Measurements from ENCODE around the gene IQSEC1.
"Not testable (repeated sequence)": the region's sequence is repeated elsewhere in the genome, so short reads cannot be mapped to it uniquely, and the experiment has no call there.

Gene IQSEC1

DNA sequence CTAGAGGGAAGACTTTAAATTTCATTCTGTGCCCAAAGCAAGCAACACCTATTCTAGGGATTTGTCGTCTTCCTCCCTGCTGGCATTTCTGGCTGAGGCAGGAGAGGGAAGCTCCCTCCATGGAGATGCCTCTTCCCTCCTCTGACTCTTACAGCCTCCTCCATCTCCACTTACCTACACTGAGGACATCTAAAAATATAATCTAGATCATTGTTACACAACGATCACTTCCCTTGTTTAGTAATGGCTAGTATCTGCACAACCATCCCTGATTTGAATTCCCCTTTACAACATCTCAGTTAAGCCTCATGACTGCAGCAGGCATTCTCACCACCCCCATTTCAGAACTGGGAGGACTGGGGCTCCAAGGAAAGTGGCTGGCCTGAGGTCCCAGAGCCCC lies 219.4 kb downstream of the IQSEC1 start:
- DNase-seq: not testable (repeated sequence)

GRCh38 chr3:12852201-12852600 lies 221.0 kb downstream of the IQSEC1 start:
- DNase-seq: no peak

Measured in NCI-H2227 treated with DMSO at 0.1 percent for 48 hours (cell line).